Measurements from ENCODE around the gene SCD5. TPM values are rescaled to one million over a fixed set of nuclear protein-coding genes. Genes with fewer than 3 reads are reported as not detected.

Gene SCD5
- total and polyA plus RNA-seq, 9 of the 15 experiments (the other 6 are each of a cell fraction or from before 2014, with no cell fraction given) = 0.01 to 0.20 (median 0.03) TPM; not detected in 5

DNA sequence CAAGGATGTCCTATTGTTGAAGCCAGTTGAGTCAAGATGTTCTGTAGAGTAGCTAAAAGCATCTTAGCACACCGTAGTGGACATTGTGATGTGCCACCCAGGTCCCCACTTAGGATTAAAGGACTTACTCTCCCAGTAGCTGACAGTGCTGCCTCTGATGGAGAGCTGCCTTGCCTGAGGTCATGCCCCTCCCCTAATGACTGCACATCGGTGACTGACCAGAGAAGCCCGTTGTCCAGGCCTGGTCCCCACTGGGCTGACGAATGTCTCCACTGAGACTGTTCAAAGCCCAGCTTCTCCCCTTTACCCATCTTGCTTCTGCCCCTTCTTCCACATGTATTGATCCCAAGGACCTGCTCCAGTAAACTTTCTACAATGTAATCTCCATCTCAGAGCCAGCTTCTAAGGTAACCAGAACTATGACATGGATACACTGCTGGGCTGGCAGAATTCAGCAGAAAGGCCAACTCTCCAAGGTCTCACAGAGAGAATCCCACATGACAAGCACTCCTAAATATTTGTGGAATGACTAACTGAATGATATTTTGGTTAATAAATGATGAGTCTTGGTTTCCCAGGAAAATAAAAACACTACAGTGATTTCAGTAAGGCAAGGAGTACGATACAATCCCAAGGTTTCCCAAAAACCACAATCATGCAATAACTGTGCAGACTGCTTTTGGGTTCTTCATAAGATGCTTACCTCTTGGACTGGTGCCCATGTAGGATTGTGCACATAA is 154.4 kb downstream of the SCD5 start:
- POLR2A ChIA-PET = interaction anchor here (0.7 kb wide), 1 partner anchor 44 kb away, joined by 3 read pairs; no protein-coding TSS in a partner anchor
- Histone ChIP-seq H3K9ac (ENCODE audit: insufficient read depth in 1 of 2, low read depth in 2 of 2, low read length in 2 of 2) (no peak overlapping the region), H3K36me3 (ENCODE audit: control insufficient read depth, insufficient read depth, low read length) (no peaks in the 10 kb centered on the region), H4K20me1 (replicated peaks; ENCODE audit: control insufficient read depth, insufficient read depth, low read length) (no peaks in the 10 kb centered on the region), H2AFZ (ENCODE audit: low read depth, low read length) (no peak overlapping the region), H3K4me2 (ENCODE audit: insufficient read depth, low read length) (no peak overlapping the region), H3K27me3 (ENCODE audit: control insufficient read depth in 2 of 2, insufficient read depth in 2 of 2, low read length in 2 of 2) (peaks cover 0 to 9% of the 10 kb centered on the region in 2 experiments; a peak in 1 of 5 replicates), H3K79me2 (ENCODE audit: control insufficient read depth, insufficient read depth, low read length) (no peaks in the 10 kb centered on the region), H3K27ac (ENCODE audit: extremely low read depth, low read depth, low read length) (no peak overlapping the region), H3K4me3 (no peak overlapping the region), H3K9me3 (replicated peaks; ENCODE audit: control insufficient read depth, insufficient read depth, low read depth, low read length) (no peaks in the 10 kb centered on the region), H3K9me1 (ENCODE audit: control insufficient read depth, insufficient read depth, low read length) (no peaks in the 10 kb centered on the region), H3K4me1 (replicated peaks in 1 of 2; ENCODE audit: control insufficient read depth in 2 of 2, insufficient read depth in 2 of 2, low read length in 2 of 2) (no peaks in the 10 kb centered on the region)
- no peak for ATAC-seq
- 0% methylated on average over 5 of the region's 5 CpGs for WGBS (ENCODE audit: insufficient coverage, low coverage, missing lambda C conversion rate)
- DNase-seq (ENCODE audit: extremely low read depth in 1 of 4, low spot score in 3 of 4) = no peak
- no TSS peak for BruUV-seq (replicated peaks)
- intact Hi-C loops (cut with micrococcal nuclease) = no loop called here
- CTCF ChIA-PET (ENCODE audit: low intra/inter-chr PET ratio) = no interaction called here
- TF ChIP-seq, protein P1, sequence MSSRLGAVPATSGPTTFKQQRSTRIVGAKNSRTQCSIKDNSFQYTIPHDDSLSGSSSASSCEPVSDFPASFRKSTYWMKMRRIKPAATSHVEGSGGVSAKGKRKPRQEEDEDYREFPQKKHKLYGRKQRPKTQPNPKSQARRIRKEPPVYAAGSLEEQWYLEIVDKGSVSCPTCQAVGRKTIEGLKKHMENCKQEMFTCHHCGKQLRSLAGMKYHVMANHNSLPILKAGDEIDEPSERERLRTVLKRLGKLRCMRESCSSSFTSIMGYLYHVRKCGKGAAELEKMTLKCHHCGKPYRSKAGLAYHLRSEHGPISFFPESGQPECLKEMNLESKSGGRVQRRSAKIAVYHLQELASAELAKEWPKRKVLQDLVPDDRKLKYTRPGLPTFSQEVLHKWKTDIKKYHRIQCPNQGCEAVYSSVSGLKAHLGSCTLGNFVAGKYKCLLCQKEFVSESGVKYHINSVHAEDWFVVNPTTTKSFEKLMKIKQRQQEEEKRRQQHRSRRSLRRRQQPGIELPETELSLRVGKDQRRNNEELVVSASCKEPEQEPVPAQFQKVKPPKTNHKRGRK (tag; IDR thresholded peaks at IDR 0.05) = no peak
- TF ChIP-seq, protein P2, sequence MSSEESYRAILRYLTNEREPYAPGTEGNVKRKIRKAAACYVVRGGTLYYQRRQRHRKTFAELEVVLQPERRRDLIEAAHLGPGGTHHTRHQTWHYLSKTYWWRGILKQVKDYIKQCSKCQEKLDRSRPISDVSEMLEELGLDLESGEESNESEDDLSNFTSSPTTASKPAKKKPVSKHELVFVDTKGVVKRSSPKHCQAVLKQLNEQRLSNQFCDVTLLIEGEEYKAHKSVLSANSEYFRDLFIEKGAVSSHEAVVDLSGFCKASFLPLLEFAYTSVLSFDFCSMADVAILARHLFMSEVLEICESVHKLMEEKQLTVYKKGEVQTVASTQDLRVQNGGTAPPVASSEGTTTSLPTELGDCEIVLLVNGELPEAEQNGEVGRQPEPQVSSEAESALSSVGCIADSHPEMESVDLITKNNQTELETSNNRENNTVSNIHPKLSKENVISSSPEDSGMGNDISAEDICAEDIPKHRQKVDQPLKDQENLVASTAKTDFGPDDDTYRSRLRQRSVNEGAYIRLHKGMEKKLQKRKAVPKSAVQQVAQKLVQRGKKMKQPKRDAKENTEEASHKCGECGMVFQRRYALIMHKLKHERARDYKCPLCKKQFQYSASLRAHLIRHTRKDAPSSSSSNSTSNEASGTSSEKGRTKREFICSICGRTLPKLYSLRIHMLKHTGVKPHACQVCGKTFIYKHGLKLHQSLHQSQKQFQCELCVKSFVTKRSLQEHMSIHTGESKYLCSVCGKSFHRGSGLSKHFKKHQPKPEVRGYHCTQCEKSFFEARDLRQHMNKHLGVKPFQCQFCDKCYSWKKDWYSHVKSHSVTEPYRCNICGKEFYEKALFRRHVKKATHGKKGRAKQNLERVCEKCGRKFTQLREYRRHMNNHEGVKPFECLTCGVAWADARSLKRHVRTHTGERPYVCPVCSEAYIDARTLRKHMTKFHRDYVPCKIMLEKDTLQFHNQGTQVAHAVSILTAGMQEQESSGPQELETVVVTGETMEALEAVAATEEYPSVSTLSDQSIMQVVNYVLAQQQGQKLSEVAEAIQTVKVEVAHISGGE (CRISPR knock-in tag; IDR thresholded peaks at IDR 0.05) = no peak
- no peak for TF ChIP-seq MEF2A (IDR thresholded peaks at IDR 0.05; ENCODE audit: control insufficient read depth, low read depth, low read length)
- TF ChIP-seq TFAM (CRISPR knock-in tag; conservative IDR thresholded peaks at IDR 0.05) = no peak
- no peak for FAIRE-seq
- in situ Hi-C loops (cut with MboI) = no loop called here
